ENCODE results near the gene NSUN4. TPM values are rescaled to one million over a fixed set of nuclear protein-coding genes. Genes with fewer than 3 reads are reported as not detected.

Gene NSUN4
- total RNA-seq = 16.2 and 17.2 TPM in 2 replicates

DNA sequence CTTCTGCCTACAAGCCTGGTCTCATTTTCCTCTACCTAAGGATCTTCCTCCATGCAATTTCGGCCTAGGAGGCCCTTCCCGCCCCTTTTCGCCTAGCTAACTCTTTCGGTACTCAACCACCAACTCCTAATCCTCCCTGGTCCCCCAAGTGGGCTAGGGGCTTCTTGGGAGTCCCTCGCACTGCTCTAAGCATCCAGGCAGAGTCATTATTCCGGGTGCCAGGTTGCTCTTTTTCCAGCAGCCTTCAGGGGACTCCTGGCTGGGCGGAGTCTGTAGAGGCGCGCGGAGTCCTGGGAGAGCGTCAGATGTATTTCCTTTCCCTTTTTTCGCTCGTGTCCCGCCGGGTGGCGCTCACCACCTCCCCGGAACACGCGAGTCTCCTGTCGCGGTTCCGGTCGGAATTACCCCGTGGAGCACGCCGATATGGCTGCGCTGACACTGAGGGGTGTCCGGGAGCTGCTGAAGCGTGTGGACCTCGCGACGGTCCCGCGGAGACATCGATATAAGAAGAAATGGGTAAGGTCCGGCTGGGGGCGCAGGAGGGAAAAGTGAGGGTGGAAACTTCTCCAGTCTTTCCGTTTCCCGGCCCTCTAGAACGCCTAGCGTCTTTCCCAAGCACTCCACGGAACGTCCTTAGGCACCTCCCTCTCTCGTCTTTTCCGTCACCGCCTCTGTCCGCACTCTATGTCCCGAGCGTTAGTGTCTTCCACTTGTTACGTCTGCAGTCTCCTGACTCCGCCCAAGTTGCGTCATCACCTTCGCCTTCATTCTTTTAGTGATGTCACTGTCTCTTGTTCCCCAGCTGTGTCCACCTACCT, at the start of gene NSUN4:
Gene NSUN4, plus strand, starts transcription at position 404 of the 818 bp plus-strand sequence. Its CDS starts 20 bp downstream, at position 424.
- TF ChIP-seq, protein P1, sequence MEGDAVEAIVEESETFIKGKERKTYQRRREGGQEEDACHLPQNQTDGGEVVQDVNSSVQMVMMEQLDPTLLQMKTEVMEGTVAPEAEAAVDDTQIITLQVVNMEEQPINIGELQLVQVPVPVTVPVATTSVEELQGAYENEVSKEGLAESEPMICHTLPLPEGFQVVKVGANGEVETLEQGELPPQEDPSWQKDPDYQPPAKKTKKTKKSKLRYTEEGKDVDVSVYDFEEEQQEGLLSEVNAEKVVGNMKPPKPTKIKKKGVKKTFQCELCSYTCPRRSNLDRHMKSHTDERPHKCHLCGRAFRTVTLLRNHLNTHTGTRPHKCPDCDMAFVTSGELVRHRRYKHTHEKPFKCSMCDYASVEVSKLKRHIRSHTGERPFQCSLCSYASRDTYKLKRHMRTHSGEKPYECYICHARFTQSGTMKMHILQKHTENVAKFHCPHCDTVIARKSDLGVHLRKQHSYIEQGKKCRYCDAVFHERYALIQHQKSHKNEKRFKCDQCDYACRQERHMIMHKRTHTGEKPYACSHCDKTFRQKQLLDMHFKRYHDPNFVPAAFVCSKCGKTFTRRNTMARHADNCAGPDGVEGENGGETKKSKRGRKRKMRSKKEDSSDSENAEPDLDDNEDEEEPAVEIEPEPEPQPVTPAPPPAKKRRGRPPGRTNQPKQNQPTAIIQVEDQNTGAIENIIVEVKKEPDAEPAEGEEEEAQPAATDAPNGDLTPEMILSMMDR (conservative IDR thresholded peaks at IDR 0.05; ENCODE audit: low read depth, low read length) = peak; percentile 58
- DNase-seq (ENCODE audit: low read depth) = peak; percentile 66
- H3K4me3 ChIP-seq (ENCODE audit: low read depth, low read length) = peak within 1 kb of the TSS; percentile 79

DNA sequence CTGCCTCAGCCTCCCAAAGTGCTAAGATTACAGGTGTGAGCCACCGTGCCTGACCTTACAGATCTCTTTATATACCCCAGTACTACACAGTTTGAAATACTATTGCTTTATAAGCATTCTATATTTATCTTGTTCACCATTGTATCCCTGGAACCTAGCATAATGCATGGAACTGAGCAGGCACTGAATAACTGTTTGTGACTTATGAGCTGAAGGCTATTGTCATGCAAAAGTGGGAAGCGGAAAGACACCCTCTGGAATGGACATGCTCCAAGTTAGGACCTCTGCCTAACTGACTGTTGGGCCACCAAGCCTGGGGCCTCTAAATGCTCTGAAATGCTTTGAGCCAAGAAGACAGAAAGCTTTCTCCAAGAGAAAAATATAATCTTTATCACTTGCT, 45.3 kb upstream of the NSUN4 start:
- TF ChIP-seq, protein P1 (conservative IDR thresholded peaks at IDR 0.05; ENCODE audit: low read depth, low read length) = no peak
- no peak overlapping the region for H3K4me3 ChIP-seq (ENCODE audit: low read depth, low read length)
- no peak for DNase-seq (ENCODE audit: low read depth)

GRCh38 chr1:46298387-46298786, 42.2 kb upstream of the NSUN4 start:
- DNase-seq (ENCODE audit: low read depth) = no peak
- TF ChIP-seq, protein P1 (conservative IDR thresholded peaks at IDR 0.05; ENCODE audit: low read depth, low read length) = no peak
- no peak overlapping the region for H3K4me3 ChIP-seq (ENCODE audit: low read depth, low read length)

GRCh38 chr1:46300673-46301405, 39.8 kb upstream of the NSUN4 start:
- DNase-seq (ENCODE audit: low read depth) = no peak
- peak overlapping the region; percentile 71 for H3K4me3 ChIP-seq (ENCODE audit: low read depth, low read length)
- TF ChIP-seq, protein P1 (conservative IDR thresholded peaks at IDR 0.05; ENCODE audit: low read depth, low read length) = no peak

GRCh38 chr1:46301406-46301807, 39.2 kb upstream of the NSUN4 start:
- no peak for DNase-seq (ENCODE audit: low read depth)
- TF ChIP-seq, protein P1 (conservative IDR thresholded peaks at IDR 0.05; ENCODE audit: low read depth, low read length) = no peak
- peak overlapping the region; percentile 71 for H3K4me3 ChIP-seq (ENCODE audit: low read depth, low read length)

DNA sequence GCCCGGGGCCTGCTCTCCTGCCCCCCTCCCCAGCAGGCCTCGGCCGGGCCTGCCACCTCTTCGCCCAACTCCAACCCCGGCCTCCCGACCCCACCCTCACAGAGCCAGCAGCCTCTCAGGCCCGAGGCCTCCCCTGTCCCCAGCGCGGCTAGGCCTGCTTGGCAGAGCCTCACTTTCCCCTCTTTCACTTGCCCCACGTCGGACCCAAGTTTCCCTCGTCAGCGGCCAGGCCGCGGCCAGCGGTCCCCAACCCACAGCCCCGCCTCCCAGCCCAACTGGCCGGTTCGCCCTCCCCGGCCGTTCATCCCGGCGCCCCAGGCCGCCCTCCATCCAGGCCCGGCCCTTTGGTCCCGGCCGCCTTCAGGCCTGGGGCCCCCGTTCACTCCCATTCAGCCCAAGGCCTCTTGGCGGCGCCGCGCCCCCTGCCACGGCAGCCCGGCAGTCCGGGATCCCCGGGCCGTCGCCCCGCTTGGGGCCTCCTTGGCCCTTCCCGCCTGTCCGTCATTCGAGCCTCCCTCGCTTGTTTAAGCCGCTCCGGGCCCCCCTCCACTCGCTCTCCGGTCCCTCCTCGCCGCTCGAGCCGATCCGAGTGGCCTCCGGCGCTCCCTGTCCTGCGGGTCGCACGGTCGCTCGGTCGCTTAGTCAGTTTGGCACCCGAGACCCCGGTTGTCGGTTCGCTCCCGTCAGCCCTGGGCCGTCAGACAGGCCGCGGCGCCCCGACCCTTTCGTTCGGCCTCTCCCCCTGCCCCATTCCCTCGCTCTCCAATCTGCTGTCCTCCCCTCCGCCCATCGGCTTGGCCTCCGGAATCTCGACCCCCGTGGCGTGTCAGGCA, 38.6 kb upstream of the NSUN4 start:
- TF ChIP-seq, protein P1 (conservative IDR thresholded peaks at IDR 0.05; ENCODE audit: low read depth, low read length) = no peak
- H3K4me3 ChIP-seq (ENCODE audit: low read depth, low read length) = peak overlapping the region; percentile 71
- DNase-seq (ENCODE audit: low read depth) = no peak

Measured in epithelial cell of proximal tubule (primary cell).